Measurements from ENCODE around the gene GGA1.
"Not testable (repeated sequence)": the region's sequence is repeated elsewhere in the genome, so short reads cannot be mapped to it uniquely, and the experiment has no call there.

GGA1 gene

GRCh38 chr22:37571992-37572373, 36.7 kb upstream of the GGA1 start:
- no peak for DNase-seq (ENCODE audit: low read depth)
- H3K4me3 ChIP-seq (ENCODE audit: low read depth, low read length), result no peak overlapping the region
- no peak for TF ChIP-seq CTCF (conservative IDR thresholded peaks at IDR 0.05; ENCODE audit: low read depth, low read length)

GRCh38 chr22:37575490-37576003, 33.1 kb upstream of the GGA1 start:
- no peak for TF ChIP-seq CTCF (conservative IDR thresholded peaks at IDR 0.05; ENCODE audit: low read depth, low read length)
- no peak overlapping the region for H3K4me3 ChIP-seq (ENCODE audit: low read depth, low read length)
- DNase-seq (ENCODE audit: low read depth), result no peak

DNA sequence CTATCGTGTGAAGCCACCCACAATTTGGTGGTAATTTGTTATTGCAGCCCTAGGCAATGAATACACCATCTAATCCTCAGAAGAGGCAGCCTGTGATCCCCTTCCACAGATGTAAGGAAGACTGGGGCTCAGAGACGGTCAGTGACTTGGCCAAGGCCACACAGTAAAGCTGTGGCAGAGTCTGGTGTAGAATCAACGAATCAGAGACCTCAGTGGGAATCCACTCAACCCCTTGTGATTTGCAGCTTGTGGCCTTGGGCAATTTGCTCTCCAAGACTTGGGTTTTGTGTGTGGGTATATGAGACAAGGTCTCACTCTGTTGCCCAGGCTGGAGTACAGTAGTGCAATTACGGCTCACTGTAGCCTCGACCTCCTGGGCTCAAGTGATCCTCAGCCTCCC, 30.6 kb upstream of the GGA1 start:
- H3K4me3 ChIP-seq (ENCODE audit: low read depth, low read length), result no peak overlapping the region
- TF ChIP-seq CTCF (conservative IDR thresholded peaks at IDR 0.05; ENCODE audit: low read depth, low read length), result no peak
- no peak for DNase-seq (ENCODE audit: low read depth)

DNA sequence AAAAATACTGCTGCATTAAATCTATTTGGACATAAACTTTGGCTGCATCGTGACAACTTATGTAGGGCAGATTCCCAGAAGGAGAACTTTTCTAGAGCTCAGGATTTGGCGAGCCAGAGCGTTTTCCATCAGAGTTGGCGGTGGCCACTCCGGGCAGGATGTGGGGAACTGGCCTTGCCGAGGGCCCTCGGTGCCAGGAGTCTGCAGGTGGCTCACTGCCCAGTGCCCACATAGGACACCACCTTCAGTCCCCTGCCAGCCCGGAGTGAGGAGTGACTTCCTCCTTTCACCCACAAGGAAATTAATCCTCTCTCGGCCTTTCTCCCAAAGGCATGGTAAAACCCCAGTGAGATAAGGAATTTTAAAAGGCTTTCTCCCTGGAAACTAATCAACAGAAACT, 27.1 kb upstream of the GGA1 start:
- TF ChIP-seq CTCF (conservative IDR thresholded peaks at IDR 0.05; ENCODE audit: low read depth, low read length), result no peak
- H3K4me3 ChIP-seq (ENCODE audit: low read depth, low read length), result no peak overlapping the region
- DNase-seq (ENCODE audit: low read depth), result no peak

GRCh38 chr22:37582526-37582925, 26.1 kb upstream of the GGA1 start:
- H3K4me3 ChIP-seq (ENCODE audit: low read depth, low read length), result no peak overlapping the region
- TF ChIP-seq CTCF (conservative IDR thresholded peaks at IDR 0.05; ENCODE audit: low read depth, low read length), result no peak
- DNase-seq (ENCODE audit: low read depth), result no peak

- no peak overlapping the region for H3K4me3 ChIP-seq (ENCODE audit: low read depth, low read length)
- TF ChIP-seq CTCF (conservative IDR thresholded peaks at IDR 0.05; ENCODE audit: low read depth, low read length), result no peak
- no peak for DNase-seq (ENCODE audit: low read depth)
Observed at GRCh38 chr22:37588546-37589215, 20.0 kb upstream of the GGA1 start.

DNA sequence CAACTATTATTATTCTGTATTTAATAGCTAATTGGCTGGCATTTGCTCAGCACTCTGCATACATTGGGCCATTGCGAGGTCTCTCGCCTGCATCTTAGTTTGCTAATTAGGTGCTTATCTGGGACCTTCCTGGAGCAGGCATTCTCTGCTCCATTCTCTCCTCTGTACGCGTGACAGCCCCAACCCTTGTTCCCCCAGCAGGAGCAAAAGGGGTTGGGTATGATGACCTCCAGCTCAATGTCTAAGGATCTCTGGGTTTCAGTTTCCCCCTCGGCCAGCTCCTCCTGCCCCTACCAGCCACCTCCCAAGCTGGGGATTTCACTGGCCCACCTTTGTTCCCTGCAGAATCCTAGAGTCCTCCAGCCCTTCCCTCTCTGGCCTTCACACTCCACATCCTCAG, 19.0 kb upstream of the GGA1 start:
- no peak for DNase-seq (ENCODE audit: low read depth)
- H3K4me3 ChIP-seq (ENCODE audit: low read depth, low read length), result no peak overlapping the region
- no peak for TF ChIP-seq CTCF (conservative IDR thresholded peaks at IDR 0.05; ENCODE audit: low read depth, low read length)

DNA sequence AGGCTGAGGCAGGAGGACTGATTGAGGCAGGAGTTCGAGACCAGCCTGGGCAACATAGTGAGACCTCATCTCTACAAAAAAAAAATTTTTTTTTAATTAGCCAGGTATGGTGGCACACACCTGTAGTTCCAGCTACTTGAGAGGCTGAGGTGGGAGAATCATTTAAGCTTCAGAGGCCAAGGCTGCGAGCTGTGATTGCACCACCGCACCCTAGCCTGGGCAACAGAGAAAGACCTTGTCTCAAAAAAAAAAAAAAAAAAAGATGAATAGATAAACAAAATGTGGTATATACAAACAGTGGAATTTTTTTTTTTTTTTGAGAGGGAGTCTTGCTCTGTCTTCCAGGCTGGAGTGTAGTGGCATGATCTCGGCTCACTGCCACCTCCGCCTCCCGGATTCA, 17.6 kb upstream of the GGA1 start:
- not testable (repeated sequence) for H3K4me3 ChIP-seq (ENCODE audit: low read depth, low read length); DNase-seq (ENCODE audit: low read depth)

Measured in choroid plexus epithelial cell (primary cell).